Naive thymus-derived CD8-positive, alpha-beta T cell (primary cell): ENCODE measurements around the gene ARHGAP8. TPM values are rescaled to one million over a fixed set of nuclear protein-coding genes. Genes with fewer than 3 reads are reported as not detected.
"Not testable (repeated sequence)": the region's sequence is repeated elsewhere in the genome, so short reads cannot be mapped to it uniquely, and the experiment has no call there.

Experiments
- ATAC-seq, 2 donors: fragments of 150-1000 bp; cut with Tn5 transposase in 1 of 2; sonication (Bioruptor Pico), chemical (Tn5 transposase) in 1 of 2; 1 replicate in 1 of 2; 2 replicates in 1 of 2; pipeline ENCODE4 v1.10.0; 2021; ENCODE audit warnings: mild to moderate bottlenecking in 2 of 2, moderate library complexity in 2 of 2
- POLR2A ChIA-PET: fragments of 350-600 bp; sonication (Branson Sonifier 250); formaldehyde crosslinking; loops from one replicate; lab custom pipeline; 2021; ENCODE audit warnings: antibody characterized with exemption; lab: Charles Lee
- DNase-seq, 10 donors: peaks; one replicate each; pipeline versions ENCODE4 v3.0.0 to v3.0.0-alpha.2; 2020 to 2022
- H3K27ac Mint-ChIP-seq, 10 donors: one replicate each; pipeline ENCODE4 v1.8.0; 2020 to 2022; ENCODE audit warnings: mild to moderate bottlenecking in 10 of 10, mixed read lengths in 10 of 10, moderate library complexity in 4 of 10, inconsistent platforms in 1 of 10
- H3K27me3 Mint-ChIP-seq, 5 donors: one replicate each; pipeline ENCODE4 v1.8.0; 2021 to 2022; ENCODE audit warnings: mixed read lengths in 5 of 5
- H3K36me3 Mint-ChIP-seq, 3 donors: one replicate each; pipeline ENCODE4 v1.8.0; 2020 to 2022; ENCODE audit warnings: mixed read lengths in 3 of 3, mild to moderate bottlenecking in 2 of 3, inconsistent platforms in 1 of 3
- H3K4me1 Mint-ChIP-seq, 4 donors: one replicate each; pipeline ENCODE4 v1.8.0; 2021 to 2022; ENCODE audit warnings: mixed read lengths in 4 of 4
- H3K4me3 Mint-ChIP-seq, 10 donors: one replicate each; pipeline ENCODE4 v1.8.0; 2020 to 2022; ENCODE audit warnings: mild to moderate bottlenecking in 10 of 10, mixed read lengths in 10 of 10, moderate library complexity in 6 of 10, inconsistent platforms in 1 of 10
- H3K9me3 Mint-ChIP-seq, 9 donors: one replicate each; pipeline ENCODE4 v1.8.0; 2020 to 2022; ENCODE audit warnings: mixed read lengths in 9 of 9, mild to moderate bottlenecking in 3 of 9, inconsistent platforms in 1 of 9, moderate library complexity in 1 of 9
- polyA plus RNA-seq, 3 donors: library from polyadenylated mRNA; unstranded; fragments of 300-500 nt; fragmentation: Illumina TruSeq; gene quantifications; one replicate each; pipeline ENCODE4 v1.2.3, GENCODE V29; 2021
- total RNA-seq, 8 experiments: library from RNA in 2 of 8; stranded (reverse) in 2 of 8; gene quantifications; one replicate each; pipeline ENCODE4 v1.2.3 and lab custom pipeline; 2021 to 2026

Gene ARHGAP8
- total and polyA plus RNA-seq, 5 experiments from 2014 or later, result 0.19 to 4.8 (median 2.5) TPM; not detected in 2

DNA sequence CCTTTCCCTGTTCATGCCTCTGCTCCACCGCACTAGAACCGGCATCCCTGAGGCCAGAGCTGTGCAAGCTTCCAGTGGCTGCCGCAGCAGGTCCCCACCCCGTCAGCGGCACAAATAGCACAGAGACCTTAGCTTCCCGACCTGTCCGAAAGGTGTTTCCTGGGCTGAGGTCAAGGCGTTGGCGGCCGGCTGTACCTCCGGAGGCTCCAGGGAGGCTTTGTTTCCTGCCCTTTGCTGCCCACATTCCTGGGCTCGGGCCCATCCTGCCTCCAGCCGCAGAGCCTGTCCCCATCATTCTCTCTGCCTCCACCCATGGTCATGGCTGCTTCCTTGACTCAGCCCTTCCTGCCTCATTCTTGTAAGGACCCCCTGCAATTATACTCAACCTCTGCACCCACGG lies 31.2 kb downstream of the ARHGAP8 start:
- DNase-seq (no peak), ATAC-seq (no peak)
- Mint-ChIP-seq H3K4me1 (peaks cover 0 to 2% (median 0%) of the 10 kb centered on the region in 4 donors), H3K27me3 (peaks cover 2 to 16% (median 9%) of the 10 kb centered on the region in 5 donors), H3K27ac (no peak overlapping the region), H3K36me3 (no peaks in the 10 kb centered on the region), H3K9me3 (no peaks in the 10 kb centered on the region), H3K4me3 (no peak overlapping the region)
- POLR2A ChIA-PET, result no interaction called here

DNA sequence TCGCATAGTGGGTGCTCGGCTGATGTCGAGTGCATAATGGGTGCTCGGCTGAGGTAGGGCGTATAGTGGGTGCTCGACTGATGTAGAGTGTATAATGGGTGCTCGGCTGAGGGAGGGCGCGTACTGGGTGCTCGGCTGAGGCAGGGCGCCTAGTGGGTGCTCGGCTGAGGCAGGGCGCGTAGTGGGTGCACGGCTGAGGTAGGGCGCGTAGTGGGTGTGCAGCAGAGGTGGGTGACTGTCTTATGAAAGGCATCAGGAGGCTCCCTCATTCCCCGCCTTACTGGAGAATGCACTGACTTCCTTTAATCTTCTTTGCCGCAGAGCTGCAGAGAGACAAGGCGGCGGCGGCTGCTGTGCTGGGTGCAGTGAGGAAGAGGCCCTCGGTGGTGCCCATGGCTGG lies 33.8 kb downstream of the ARHGAP8 start:
- H3K36me3 Mint-ChIP-seq, result no peaks in the 10 kb centered on the region
- H3K4me3 Mint-ChIP-seq, result no peak overlapping the region
- ATAC-seq (no peak), DNase-seq (no peak)
- no peak overlapping the region for H3K27ac Mint-ChIP-seq
- POLR2A ChIA-PET, result no interaction called here
- peaks cover 1 to 15% (median 9%) of the 10 kb centered on the region in 5 donors for H3K27me3 Mint-ChIP-seq
- H3K4me1 Mint-ChIP-seq, result peaks cover 0 to 2% (median 0%) of the 10 kb centered on the region in 4 donors
- H3K9me3 Mint-ChIP-seq, result no peaks in the 10 kb centered on the region

DNA sequence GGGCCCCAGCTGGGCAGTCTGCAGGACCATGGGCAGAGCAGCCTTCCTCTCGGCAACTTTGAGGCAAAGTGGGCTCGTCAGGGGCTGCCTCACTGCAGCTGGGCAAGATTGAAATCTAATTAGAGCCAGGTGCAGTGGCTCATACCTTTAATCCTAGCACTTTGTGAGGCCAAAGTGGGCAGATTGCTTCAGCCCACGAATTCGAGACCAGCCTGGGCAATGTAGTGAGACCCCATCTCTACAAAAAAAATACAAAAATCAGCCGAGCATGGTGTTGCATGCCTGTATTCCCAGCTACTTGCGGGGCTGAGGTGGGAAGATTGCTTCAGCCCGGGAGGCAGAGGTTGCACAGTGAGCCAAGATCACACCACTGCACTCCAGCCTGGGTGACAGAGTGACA lies 34.2 kb downstream of the ARHGAP8 start:
- no peak overlapping the region for H3K4me3 Mint-ChIP-seq

DNA sequence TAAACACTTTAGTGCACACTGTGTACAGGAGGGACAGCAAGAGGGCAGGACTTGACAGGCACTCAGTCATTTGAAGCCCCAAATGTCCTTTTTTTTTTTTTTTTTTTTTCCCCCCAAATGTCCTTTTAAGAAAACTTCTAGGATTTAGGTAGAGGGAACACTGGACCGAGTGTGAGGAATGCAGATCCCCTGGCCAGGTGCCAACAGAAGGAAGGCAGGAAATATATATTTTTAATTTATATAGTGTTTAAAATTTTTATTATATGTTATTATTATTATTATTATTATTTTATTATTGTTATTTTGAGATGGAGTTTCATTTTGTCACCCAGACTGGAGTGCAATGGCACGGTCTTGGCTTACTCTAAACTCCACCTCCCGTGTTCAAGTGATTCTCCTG lies 35.5 kb downstream of the ARHGAP8 start:
- H3K36me3 Mint-ChIP-seq, result no peaks in the 10 kb centered on the region

More for the DNA sequence above, 34.2 kb downstream of the ARHGAP8 start:
- Mint-ChIP-seq H3K27ac (no peak overlapping the region), H3K27me3 (peaks cover 1 to 15% (median 9%) of the 10 kb centered on the region in 5 donors), H3K9me3 (no peaks in the 10 kb centered on the region), H3K4me1 (peaks cover 0 to 2% (median 0%) of the 10 kb centered on the region in 4 donors), H3K36me3 (no peaks in the 10 kb centered on the region)
- no peak for ATAC-seq
- no peak for DNase-seq
- POLR2A ChIA-PET, result no interaction called here

DNA sequence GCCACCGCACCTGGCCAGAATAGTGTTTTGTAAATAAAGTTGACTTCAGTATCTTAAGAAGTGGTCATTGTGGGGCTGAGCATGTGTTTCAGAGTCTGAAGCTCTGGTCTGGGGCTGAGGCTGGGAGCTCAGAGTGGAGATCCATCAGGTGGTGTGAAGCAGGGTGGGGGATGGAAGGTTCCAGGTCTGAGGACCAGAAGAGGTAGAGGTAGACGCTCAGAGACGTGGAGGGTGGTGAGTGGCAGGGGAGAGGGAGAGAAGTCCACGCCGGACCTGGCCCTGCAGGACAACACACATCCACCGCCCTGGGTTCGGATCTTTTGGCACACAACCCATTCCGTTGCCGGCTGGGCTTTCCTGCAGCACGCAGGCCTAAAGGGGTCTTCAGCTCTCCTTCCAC lies 40.7 kb downstream of the ARHGAP8 start:
- ATAC-seq (no peak), DNase-seq (no peak)
- Mint-ChIP-seq H3K9me3 (no peaks in the 10 kb centered on the region), H3K27ac (no peak overlapping the region), H3K4me3 (no peak overlapping the region), H3K4me1 (no peaks in the 10 kb centered on the region), H3K36me3 (no peaks in the 10 kb centered on the region), H3K27me3 (peaks cover 0 to 2% (median 0%) of the 10 kb centered on the region in 5 donors)
- POLR2A ChIA-PET, result interaction anchor here (0.6 kb wide), 1 partner anchor 19 kb away, joined by 3 read pairs; no protein-coding TSS in a partner anchor

More for the DNA sequence above, 35.5 kb downstream of the ARHGAP8 start:
- H3K27me3 Mint-ChIP-seq, result peaks cover 0 to 15% (median 9%) of the 10 kb centered on the region in 5 donors
- H3K4me3 Mint-ChIP-seq, result no peak overlapping the region
- no peak overlapping the region for H3K27ac Mint-ChIP-seq
- ATAC-seq (no peak), DNase-seq (no peak)
- peaks cover 0 to 2% (median 0%) of the 10 kb centered on the region in 4 donors for H3K4me1 Mint-ChIP-seq
- POLR2A ChIA-PET, result no interaction called here
- H3K9me3 Mint-ChIP-seq, result no peaks in the 10 kb centered on the region

DNA sequence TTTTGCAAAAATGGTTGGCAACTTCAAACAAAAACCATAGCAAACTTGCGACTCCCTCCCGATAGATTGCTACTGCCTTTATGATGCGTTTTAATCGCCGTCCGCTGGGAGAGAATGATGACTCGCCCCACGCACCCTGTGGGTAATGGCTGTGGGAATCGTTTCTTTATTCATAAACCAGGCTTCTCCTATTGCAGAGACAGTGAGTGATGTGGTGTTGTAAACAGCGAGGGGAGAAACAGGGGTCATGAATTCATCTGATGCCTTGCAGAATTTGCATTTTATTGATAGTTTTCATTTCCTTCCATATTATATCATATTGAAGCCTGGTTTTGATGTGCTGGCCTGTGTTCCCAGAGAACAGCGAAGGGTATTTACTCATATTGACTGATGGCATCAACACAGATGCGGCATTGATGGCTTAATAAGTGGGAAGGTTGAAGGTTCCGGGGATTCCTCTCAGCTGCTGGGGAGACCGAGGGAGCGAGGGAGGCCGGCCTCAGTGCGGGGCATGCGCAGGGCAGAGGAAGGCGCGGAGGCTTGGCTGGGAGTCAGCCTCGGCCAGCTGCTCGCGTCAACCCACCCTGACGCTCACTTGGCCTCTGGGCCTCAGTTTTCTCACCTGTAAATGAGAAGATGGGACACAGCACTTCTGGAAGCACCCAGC lies 41.3 kb downstream of the ARHGAP8 start:
- Mint-ChIP-seq H3K4me1 (no peaks in the 10 kb centered on the region), H3K27me3 (peaks cover 0 to 2% (median 0%) of the 10 kb centered on the region in 5 donors), H3K4me3 (no peak overlapping the region), H3K27ac (peak overlapping the region in 1 of 10 donors; percentile 15), H3K36me3 (no peaks in the 10 kb centered on the region), H3K9me3 (no peaks in the 10 kb centered on the region)
- POLR2A ChIA-PET, result no interaction called here
- no peak for DNase-seq
- ATAC-seq, result no peak

DNA sequence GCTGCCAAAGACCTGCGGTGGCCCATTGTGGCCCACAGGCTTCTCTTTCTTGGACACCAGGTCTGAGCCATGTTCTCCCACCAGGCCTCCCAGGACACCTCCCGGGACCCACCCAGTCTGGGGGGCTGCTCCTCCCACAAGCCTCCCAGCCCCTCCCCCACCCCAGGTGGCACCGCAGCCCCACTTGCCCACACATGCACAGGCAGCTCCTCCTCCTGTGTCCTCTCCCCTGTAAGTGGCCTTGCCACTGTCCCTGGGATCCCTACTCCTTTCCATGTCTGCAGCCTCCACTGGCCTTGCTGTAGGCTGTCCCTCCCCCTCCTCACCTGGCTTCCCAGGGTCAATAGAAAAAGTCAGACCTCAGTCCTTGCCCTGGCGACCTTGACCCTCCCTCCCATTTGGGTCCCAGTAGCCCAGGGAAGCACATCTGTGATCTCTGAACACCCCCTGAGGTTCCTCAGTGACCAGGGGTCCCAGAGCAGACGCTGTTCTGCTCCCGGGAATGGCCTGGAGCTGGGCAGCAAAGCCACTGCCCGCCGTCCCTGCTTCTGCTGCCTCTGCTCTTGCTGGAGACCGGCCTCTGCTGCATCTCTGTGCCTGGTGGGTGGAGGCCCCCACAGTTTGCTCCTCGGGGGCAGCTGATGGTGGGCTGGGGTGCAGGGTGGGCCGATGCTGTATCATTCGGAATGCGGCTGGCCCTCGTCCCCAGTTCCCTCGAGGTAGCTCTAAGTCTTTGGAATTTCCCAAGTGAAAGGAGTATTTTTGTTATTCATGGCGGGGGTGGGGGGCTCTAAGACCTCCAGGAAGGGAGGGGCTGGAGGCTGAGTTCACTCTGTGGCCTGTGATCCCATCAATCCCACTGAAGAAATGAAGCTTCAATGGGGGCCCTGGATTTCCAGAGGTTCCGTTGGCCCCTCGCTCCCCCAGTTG lies 43.6 kb downstream of the ARHGAP8 start:
- Mint-ChIP-seq H3K4me1 (no peaks in the 10 kb centered on the region), H3K27ac (no peak overlapping the region), H3K27me3 (peaks cover 0 to 3% (median 0%) of the 10 kb centered on the region in 5 donors), H3K4me3 (no peak overlapping the region), H3K9me3 (no peaks in the 10 kb centered on the region), H3K36me3 (no peaks in the 10 kb centered on the region)
- DNase-seq (no peak), ATAC-seq (no peak)
- POLR2A ChIA-PET, result no interaction called here

DNA sequence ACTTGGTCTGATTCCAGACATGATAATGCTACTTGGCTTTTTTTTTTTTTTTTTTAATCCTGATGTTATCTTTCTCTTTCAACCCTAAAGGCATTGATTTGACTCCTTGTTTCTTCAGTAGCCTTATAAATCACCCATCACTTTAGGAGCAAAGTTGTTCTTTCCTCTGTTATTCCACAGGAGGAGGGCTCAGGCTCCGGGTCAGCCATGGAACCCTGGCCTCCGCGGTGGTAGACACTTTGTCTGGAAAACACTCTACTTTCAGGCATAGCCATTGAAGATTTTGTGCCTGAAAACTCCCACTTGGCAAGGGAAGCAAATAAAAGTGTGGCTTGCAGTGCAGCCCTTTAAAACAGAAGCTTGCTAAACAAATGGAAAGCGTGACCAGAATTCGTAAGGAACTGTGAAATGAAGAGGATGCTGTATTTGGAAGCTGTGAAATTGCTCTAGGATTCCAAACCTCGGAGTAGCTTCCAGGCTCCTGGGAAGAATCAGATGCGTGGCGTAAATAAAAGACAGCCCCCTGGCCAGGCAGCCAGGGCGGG lies 44.9 kb downstream of the ARHGAP8 start:
- POLR2A ChIA-PET, result no interaction called here
- no peak overlapping the region for H3K4me3 Mint-ChIP-seq

DNA sequence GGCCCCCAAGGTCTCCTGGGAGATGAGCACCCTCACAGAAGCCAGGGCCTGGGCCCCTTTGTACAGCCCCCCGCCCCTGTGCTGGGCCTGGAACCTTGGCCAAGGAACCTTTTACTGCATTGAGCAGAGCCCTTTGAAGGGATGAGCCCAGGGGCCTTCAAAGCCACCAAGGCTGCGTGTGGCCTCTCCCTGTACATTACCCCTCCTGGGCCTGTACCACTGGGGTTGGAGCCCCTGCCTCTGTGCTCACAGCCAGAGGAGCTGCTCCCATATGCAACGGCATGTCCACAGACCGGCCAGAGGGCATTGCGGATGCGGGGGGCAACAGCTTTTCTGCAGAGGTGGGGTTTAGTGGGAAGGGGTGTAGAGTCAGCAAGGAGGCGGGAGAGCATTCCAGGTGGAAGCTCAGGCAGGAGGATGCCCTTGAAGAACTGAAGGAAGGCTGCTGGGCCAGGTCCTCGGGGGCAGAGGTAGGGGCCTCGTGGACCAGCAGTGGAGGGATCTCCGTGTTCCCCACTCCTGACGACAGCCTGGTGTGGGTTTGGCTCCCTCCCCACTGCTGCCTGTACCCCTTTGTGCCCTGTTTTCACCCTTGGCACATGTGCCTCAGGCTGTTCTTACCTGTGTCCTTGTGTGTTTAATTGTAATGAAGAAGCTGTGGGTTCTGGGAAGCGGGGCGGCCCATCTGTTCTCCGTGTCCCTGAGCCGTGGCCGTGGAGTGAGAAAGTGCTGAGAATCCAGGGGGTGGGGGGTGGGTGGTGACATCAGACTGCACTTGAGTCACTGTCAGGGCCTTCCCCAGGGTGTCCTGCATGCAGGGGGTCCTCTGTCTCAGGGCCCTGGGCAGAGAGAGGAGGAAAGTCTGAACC lies 46.9 kb downstream of the ARHGAP8 start:
- H3K4me1 Mint-ChIP-seq, result peaks cover 0 to 19% (median 5%) of the 10 kb centered on the region in 4 donors
- POLR2A ChIA-PET, result no interaction called here
- DNase-seq (peak in 1 of 10 donors; percentile 16), ATAC-seq (no peak)
- no peaks in the 10 kb centered on the region for H3K9me3 Mint-ChIP-seq
- peak overlapping the region in 1 of 10 donors; percentile 29 for H3K27ac Mint-ChIP-seq
- peaks cover 0 to 5% (median 0%) of the 10 kb centered on the region in 5 donors for H3K27me3 Mint-ChIP-seq
- no peak overlapping the region for H3K4me3 Mint-ChIP-seq
- H3K36me3 Mint-ChIP-seq, result no peaks in the 10 kb centered on the region

More for the DNA sequence above, 44.9 kb downstream of the ARHGAP8 start:
- no peak for ATAC-seq
- H3K27me3 Mint-ChIP-seq, result peaks cover 0 to 7% (median 0%) of the 10 kb centered on the region in 5 donors
- DNase-seq, result no peak
- H3K36me3 Mint-ChIP-seq, result no peaks in the 10 kb centered on the region
- no peaks in the 10 kb centered on the region for H3K4me1 Mint-ChIP-seq
- no peak overlapping the region for H3K27ac Mint-ChIP-seq
- H3K9me3 Mint-ChIP-seq, result no peaks in the 10 kb centered on the region

DNA sequence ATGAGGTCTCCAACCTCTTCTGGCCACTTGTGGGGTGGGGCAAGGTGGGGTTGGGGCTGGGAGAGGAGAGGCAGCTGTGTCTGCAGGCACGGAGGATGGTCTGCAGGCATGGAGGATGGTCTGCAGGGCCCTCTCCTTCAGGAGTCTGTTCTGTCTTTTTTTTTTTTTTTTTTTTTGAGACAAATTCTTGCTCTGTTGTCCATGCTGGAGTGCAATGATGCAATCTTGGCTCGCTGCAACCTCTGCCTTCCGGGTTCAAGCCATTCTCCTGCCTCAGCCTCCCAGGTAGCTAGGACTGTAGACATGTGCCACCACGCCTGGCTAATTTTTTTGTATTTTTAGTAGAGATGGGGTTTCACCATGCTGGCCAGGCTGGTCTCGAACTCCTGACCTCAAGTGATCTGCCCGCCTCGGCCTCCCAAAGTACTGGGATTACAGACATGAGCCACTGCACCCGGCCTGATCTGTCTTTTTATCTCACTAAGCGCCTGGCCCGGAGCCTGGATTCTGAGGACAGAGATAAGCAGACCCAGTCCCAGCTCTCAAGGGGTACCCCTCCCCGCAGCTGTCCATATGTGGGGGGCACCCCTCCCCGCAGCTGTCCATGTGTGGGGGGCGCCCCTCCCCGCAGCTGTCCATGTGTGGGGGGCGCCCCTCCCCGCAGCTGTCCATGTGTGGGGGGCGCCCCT lies 47.7 kb downstream of the ARHGAP8 start:
- H3K4me3 Mint-ChIP-seq, H3K36me3 Mint-ChIP-seq: not testable (repeated sequence)

DNA sequence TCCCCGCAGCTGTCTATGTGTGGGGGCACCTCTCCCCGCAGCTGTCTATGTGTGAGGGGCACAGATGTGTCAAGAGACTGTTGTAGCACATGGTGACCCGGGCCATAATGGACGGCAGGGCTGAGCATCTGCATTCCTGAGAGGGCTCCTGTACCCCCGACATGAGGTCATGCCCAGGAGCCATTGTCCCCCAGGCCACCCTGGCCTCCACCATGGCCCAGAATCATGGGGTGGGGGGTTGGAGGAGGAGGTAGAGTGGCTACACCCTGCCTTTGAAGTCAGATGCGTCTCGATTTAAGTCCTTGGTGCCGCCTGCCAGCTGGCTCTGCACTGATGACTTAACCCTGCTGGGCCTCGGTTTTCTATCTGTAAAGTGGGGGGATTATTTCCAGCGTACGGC lies 49.1 kb downstream of the ARHGAP8 start:
- ATAC-seq (no peak), DNase-seq (no peak)
- no peak overlapping the region for H3K4me3 Mint-ChIP-seq
- peaks cover 0 to 20% (median 5%) of the 10 kb centered on the region in 4 donors for H3K4me1 Mint-ChIP-seq
- POLR2A ChIA-PET, result no interaction called here
- no peaks in the 10 kb centered on the region for H3K9me3 Mint-ChIP-seq
- H3K27me3 Mint-ChIP-seq, result peaks cover 0 to 5% (median 0%) of the 10 kb centered on the region in 5 donors
- H3K27ac Mint-ChIP-seq, result no peak overlapping the region
- peaks cover 0 to 2% (median 0%) of the 10 kb centered on the region in 3 donors for H3K36me3 Mint-ChIP-seq

More for the DNA sequence above, 47.7 kb downstream of the ARHGAP8 start:
- H3K27ac Mint-ChIP-seq, ATAC-seq, H3K27me3 Mint-ChIP-seq, H3K9me3 Mint-ChIP-seq: not testable (repeated sequence)
- POLR2A ChIA-PET, result interaction anchor here (0.7 kb wide), 1 partner anchor 26 kb away, joined by 5 read pairs; no protein-coding TSS in a partner anchor
- peak in 1 of 10 donors; percentile 58 for DNase-seq
- peaks cover 0 to 20% (median 5%) of the 10 kb centered on the region in 4 donors for H3K4me1 Mint-ChIP-seq
